OCI-LY3 (cell line): Measurements from ENCODE around the gene LHFPL6.

Source experiments
- CTCF ChIP-seq: fragments of 200-600, 300-600 bp; sonication (generic); IDR thresholded peaks from 2 replicates; pipeline ENCODE4 v1.5.1; 2014; ENCODE audit warnings: antibody characterized with exemption, low read length, low read depth
- EZH2phosphoT487 ChIP-seq: fragments of 200-600 bp; shearing (Covaris generic); IDR thresholded peaks from 2 replicates; pipeline ENCODE4 v1.6.1; 2018; ENCODE audit warnings: antibody characterized with exemption, mixed run types, low read depth

- TF ChIP-seq CTCF (no peak), EZH2phosphoT487 (no peak)
Observed at GRCh38 chr13:39533651-39534150, 69.3 kb downstream of the LHFPL6 start.
